DOHH2 (cell line): ENCODE data around the gene RBM3.

Experiments used
- EZH2phosphoT487 ChIP-seq: fragments of 200-600 bp; sonication (generic); IDR thresholded peaks from 2 replicates; pipeline ENCODE4 v1.6.1; 2017; ENCODE audit warnings: borderline replicate concordance, mild to moderate bottlenecking, antibody characterized with exemption, low read length, moderate library complexity, mixed read lengths
- TF ChIP-seq, protein P1 (sequence below): fragments of 200-600 bp; sonication (generic); IDR thresholded peaks from one replicate; pipeline ENCODE4 v1.5.1; 2014; ENCODE audit warnings: antibody characterized with exemption, mild to moderate bottlenecking, low read depth, low read length; ENCODE audit not compliant: poor library complexity, severe bottlenecking

DNA sequence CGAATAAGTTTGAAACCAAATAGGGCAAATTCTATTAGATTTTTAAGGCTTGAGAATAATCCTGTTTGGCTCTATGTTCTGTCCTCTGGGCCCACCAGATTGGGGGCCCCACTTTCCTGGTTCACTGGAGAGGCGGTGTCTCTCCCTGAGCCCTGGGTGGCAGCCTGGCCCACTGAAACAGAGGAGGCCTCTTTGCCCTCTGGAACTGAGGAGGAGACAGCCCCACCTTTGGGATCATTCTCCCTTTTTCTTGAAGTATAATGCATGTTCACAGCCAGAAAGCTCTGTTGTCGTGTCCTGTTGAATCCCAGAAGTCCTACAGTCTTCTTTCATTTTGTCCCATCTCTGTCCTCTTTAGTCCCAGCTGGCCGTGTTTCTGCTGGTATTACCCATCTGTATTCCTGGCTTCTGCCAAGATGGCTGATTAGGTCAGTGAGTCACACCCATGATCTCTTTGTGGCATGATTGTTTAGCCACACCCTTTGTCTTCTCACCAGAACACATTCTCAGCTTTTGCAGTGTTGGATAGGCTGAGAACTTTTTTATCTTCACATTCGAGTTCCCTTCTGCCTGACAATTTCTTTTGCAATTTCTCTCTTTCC lies 42.8 kb upstream of the RBM3 start:
- TF ChIP-seq, protein P1, sequence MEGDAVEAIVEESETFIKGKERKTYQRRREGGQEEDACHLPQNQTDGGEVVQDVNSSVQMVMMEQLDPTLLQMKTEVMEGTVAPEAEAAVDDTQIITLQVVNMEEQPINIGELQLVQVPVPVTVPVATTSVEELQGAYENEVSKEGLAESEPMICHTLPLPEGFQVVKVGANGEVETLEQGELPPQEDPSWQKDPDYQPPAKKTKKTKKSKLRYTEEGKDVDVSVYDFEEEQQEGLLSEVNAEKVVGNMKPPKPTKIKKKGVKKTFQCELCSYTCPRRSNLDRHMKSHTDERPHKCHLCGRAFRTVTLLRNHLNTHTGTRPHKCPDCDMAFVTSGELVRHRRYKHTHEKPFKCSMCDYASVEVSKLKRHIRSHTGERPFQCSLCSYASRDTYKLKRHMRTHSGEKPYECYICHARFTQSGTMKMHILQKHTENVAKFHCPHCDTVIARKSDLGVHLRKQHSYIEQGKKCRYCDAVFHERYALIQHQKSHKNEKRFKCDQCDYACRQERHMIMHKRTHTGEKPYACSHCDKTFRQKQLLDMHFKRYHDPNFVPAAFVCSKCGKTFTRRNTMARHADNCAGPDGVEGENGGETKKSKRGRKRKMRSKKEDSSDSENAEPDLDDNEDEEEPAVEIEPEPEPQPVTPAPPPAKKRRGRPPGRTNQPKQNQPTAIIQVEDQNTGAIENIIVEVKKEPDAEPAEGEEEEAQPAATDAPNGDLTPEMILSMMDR, result no peak
- no peak for TF ChIP-seq EZH2phosphoT487
